H9 (cell line): ENCODE results near the gene CRBN. TPM values are rescaled to one million over a fixed set of nuclear protein-coding genes. Genes with fewer than 3 reads are reported as not detected.

Experiments used
- DNase-seq: peaks from one replicate; pipeline ENCODE4 v3.0.0-alpha.2; 2017
- H2AFZ ChIP-seq: one replicate; pipeline ENCODE4 v1.6.1; 2013; ENCODE audit warnings: mild to moderate bottlenecking, low read length, control low read depth, moderate library complexity
- H2AK5ac ChIP-seq: 2 replicates; pipeline ENCODE4 v1.6.1; 2013; ENCODE audit warnings: low read length, control low read depth, mixed read lengths; ENCODE audit not compliant: insufficient read length
- H2BK120ac ChIP-seq: one replicate; pipeline ENCODE4 v1.6.1; 2013; ENCODE audit warnings: low read depth, mild to moderate bottlenecking, low read length, control low read depth, inconsistent platforms; ENCODE audit not compliant: poor library complexity, severe bottlenecking
- H2BK12ac ChIP-seq: 2 replicates; pipeline ENCODE4 v1.6.1; 2013; ENCODE audit warnings: low read length, control low read depth, mixed read lengths, low read depth; ENCODE audit not compliant: insufficient read length
- H2BK15ac ChIP-seq: 2 replicates; pipeline ENCODE4 v1.6.1; 2013; ENCODE audit warnings: low read depth, low read length, control low read depth
- H2BK20ac ChIP-seq: one replicate; pipeline ENCODE4 v1.6.1; 2013; ENCODE audit warnings: low read depth, mild to moderate bottlenecking, low read length, control low read depth, inconsistent platforms; ENCODE audit not compliant: poor library complexity, severe bottlenecking
- H2BK5ac ChIP-seq: 2 replicates; pipeline ENCODE4 v1.6.1; 2013; ENCODE audit warnings: low read length, control low read depth, mixed read lengths; ENCODE audit not compliant: insufficient read length
- H3K14ac ChIP-seq: 2 replicates; pipeline ENCODE4 v1.6.1; 2013; ENCODE audit warnings: low read length, control low read depth; ENCODE audit not compliant: insufficient read depth
- H3K18ac ChIP-seq: 2 replicates; pipeline ENCODE4 v1.6.1; 2013; ENCODE audit warnings: low read depth, mild to moderate bottlenecking, mixed read lengths, low read length, control low read depth; ENCODE audit not compliant: insufficient read length
- H3K23ac ChIP-seq: 2 replicates; pipeline ENCODE4 v1.6.1; 2013; ENCODE audit warnings: low read length, control low read depth, mixed read lengths, low read depth; ENCODE audit not compliant: insufficient read length
- H3K23me2 ChIP-seq: 2 replicates; pipeline ENCODE4 v1.6.1; 2013; ENCODE audit warnings: low read depth, mild to moderate bottlenecking, mixed read lengths, low read length, control low read depth; ENCODE audit not compliant: insufficient read length, poor library complexity, severe bottlenecking
- H3K27ac ChIP-seq: 2 replicates; pipeline ENCODE4 v1.5.1; 2013; ENCODE audit warnings: low read length, control low read depth, mixed read lengths, low read depth; ENCODE audit not compliant: insufficient read length
- H3K27me3 ChIP-seq: 2 replicates; pipeline ENCODE4 v1.6.1; 2013; ENCODE audit warnings: low read length, control low read depth, inconsistent platforms; ENCODE audit not compliant: insufficient read depth
- H3K4ac ChIP-seq: 2 replicates; pipeline ENCODE4 v1.6.1; 2013; ENCODE audit warnings: low read depth, mild to moderate bottlenecking, control low read depth, inconsistent platforms, low read length, moderate library complexity
- H3K4me1 ChIP-seq: 2 replicates; pipeline ENCODE4 v1.6.1; 2013; ENCODE audit warnings: low read length, control low read depth, inconsistent platforms; ENCODE audit not compliant: insufficient read depth
- H3K4me2 ChIP-seq: 2 replicates; pipeline ENCODE4 v1.6.1; 2013; ENCODE audit warnings: low read length, control low read depth, mixed read lengths; ENCODE audit not compliant: insufficient read length, insufficient read depth
- H3K56ac ChIP-seq: 2 replicates; pipeline ENCODE4 v1.6.1; 2013; ENCODE audit warnings: low read depth, mild to moderate bottlenecking, mixed read lengths, low read length, control low read depth; ENCODE audit not compliant: insufficient read length
- H3K79me1 ChIP-seq: 2 replicates; pipeline ENCODE4 v1.6.1; 2013; ENCODE audit warnings: low read depth, mild to moderate bottlenecking, moderate library complexity, low read length, control low read depth, inconsistent platforms; ENCODE audit not compliant: insufficient read depth, poor library complexity, severe bottlenecking
- H3K79me2 ChIP-seq: 2 replicates; pipeline ENCODE4 v1.6.1; 2013; ENCODE audit warnings: low read length, control low read depth, inconsistent platforms; ENCODE audit not compliant: insufficient read depth
- H3K9ac ChIP-seq: 2 replicates; pipeline ENCODE4 v1.6.1; 2013; ENCODE audit warnings: low read length, control low read depth, mixed read lengths; ENCODE audit not compliant: insufficient read length; ENCODE audit errors: extremely low read depth
- H3K9me3 ChIP-seq: one replicate; pipeline ENCODE4 v1.6.1; 2013; ENCODE audit warnings: low read depth, low read length, inconsistent platforms; ENCODE audit not compliant: control insufficient read depth
- H3T11ph ChIP-seq: one replicate; pipeline ENCODE4 v1.6.1; 2013; ENCODE audit warnings: mild to moderate bottlenecking, low read length, control low read depth, inconsistent platforms
- H4K20me1 ChIP-seq: one replicate; pipeline ENCODE4 v1.6.1; 2013; ENCODE audit not compliant: control insufficient read depth, insufficient read length, insufficient read depth
- H4K5ac ChIP-seq: 2 replicates; pipeline ENCODE4 v1.6.1; 2013; ENCODE audit warnings: low read depth, mild to moderate bottlenecking, mixed read lengths, low read length, control low read depth; ENCODE audit not compliant: insufficient read length
- H4K8ac ChIP-seq: replicated peaks from 2 replicates; pipeline ENCODE4 v1.6.1; 2013; ENCODE audit warnings: low read length, control low read depth, mixed read lengths, low read depth; ENCODE audit not compliant: insufficient read length
- H4K91ac ChIP-seq: 2 replicates; pipeline ENCODE4 v1.6.1; 2013; ENCODE audit warnings: low read depth, mild to moderate bottlenecking, moderate library complexity, mixed read lengths, low read length, control low read depth; ENCODE audit not compliant: insufficient read length
- H3K27ac Mint-ChIP-seq, 3 experiments: 2 replicates in 2 of 3; 3 replicates in 1 of 3; pipeline ENCODE4 v1.8.0; 2020 to 2021; ENCODE audit warnings: mixed read lengths in 3 of 3, mild to moderate bottlenecking in 1 of 3, moderate library complexity in 1 of 3
- H3K27me3 Mint-ChIP-seq: 2 replicates; pipeline ENCODE4 v1.8.0; 2021; ENCODE audit warnings: low read depth, mild to moderate bottlenecking, moderate library complexity, mixed read lengths
- H3K36me3 Mint-ChIP-seq, 3 experiments: 2 replicates in 2 of 3; 3 replicates in 1 of 3; pipeline ENCODE4 v1.8.0; 2020 to 2021; ENCODE audit warnings: low read depth in 3 of 3, mixed read lengths in 3 of 3; ENCODE audit not compliant: insufficient read depth in 1 of 3
- H3K4me1 Mint-ChIP-seq, 2 experiments: 2 replicates each; pipeline ENCODE4 v1.8.0; 2020; ENCODE audit warnings: mixed read lengths in 2 of 2
- H3K4me3 Mint-ChIP-seq, 2 experiments: 2 replicates in 1 of 2; 3 replicates in 1 of 2; pipeline ENCODE4 v1.8.0; 2020 to 2021; ENCODE audit warnings: mild to moderate bottlenecking in 2 of 2, mixed read lengths in 2 of 2, moderate library complexity in 1 of 2
- H3K9me3 Mint-ChIP-seq, 2 experiments: 2 replicates in 1 of 2; 3 replicates in 1 of 2; pipeline ENCODE4 v1.8.0; 2020; ENCODE audit warnings: mild to moderate bottlenecking in 2 of 2, mixed read lengths in 2 of 2, moderate library complexity in 1 of 2
- whole genome bisulfite sequencing: extraction: QIAGEN DNeasy Blood & Tissue Kit; methylation state at CpG from one replicate; pipeline ENCODE4 v1.1.7; 2013; ENCODE audit warnings: missing lambda C conversion rate, low lambda C conversion rate, mixed read lengths; ENCODE audit not compliant: insufficient read length; ENCODE audit errors: extremely low coverage; 5-methylcytosine and 5-hydroxymethylcytosine counted together
- total RNA-seq: library from RNA; stranded (reverse); gene quantifications from 2 replicates; pipeline ENCODE4 v1.2.1, GENCODE V29; 2021
- TF ChIP-seq, protein P1 (sequence below): fragments of 200-600 bp; sonication (generic); conservative IDR thresholded peaks from 3 replicates; pipeline ENCODE4 v1.8.0; 2021; ENCODE audit warnings: antibody characterized with exemption, mild to moderate bottlenecking

Gene CRBN
- total RNA-seq, 1 experiment from 2014 or later = 40.2 TPM

DNA sequence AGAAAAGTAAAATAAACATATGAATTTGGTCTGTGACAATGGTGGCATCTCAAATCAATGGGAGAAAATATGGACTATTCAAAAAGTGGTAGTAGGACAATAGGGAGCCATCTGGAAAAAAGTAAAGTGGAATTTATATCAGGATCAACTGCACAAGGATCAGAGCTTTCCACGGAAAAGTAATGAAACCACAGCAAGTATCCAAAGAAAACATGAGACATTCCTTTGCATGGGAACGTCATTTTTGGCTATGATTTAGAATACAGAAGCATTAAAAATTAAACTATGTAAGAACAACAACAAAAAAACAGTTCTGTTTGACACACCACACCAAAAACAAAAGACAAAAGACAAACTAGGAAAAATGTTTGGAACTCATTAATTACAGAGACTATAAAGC lies 18.7 kb downstream of the CRBN start:
- Histone ChIP-seq H2BK12ac (no peak overlapping the region), H2BK5ac (no peak overlapping the region), H2BK120ac (no peak overlapping the region), H3K79me2 (no peaks in the 10 kb centered on the region), H3K4ac (no peak overlapping the region), H3K18ac (no peak overlapping the region), H3K27ac (no peak overlapping the region), H3K23me2 (no peaks in the 10 kb centered on the region), H4K8ac (no peak overlapping the region), H2AK5ac (no peak overlapping the region), H4K5ac (no peak overlapping the region), H2BK20ac (no peak overlapping the region), H3K9me3 (no peaks in the 10 kb centered on the region), H2BK15ac (no peak overlapping the region), H3K27me3 (no peaks in the 10 kb centered on the region), H3K56ac (no peak overlapping the region), H2AFZ (no peak overlapping the region), H3K9ac (no peak overlapping the region), H3K14ac (no peak overlapping the region), H3K79me1 (no peaks in the 10 kb centered on the region), H4K20me1 (no peaks in the 10 kb centered on the region), H4K91ac (no peak overlapping the region), H3K23ac (no peak overlapping the region), H3T11ph (no peak overlapping the region), H3K4me1 (no peaks in the 10 kb centered on the region), H3K4me2 (no peak overlapping the region)
- TF ChIP-seq, protein P1, sequence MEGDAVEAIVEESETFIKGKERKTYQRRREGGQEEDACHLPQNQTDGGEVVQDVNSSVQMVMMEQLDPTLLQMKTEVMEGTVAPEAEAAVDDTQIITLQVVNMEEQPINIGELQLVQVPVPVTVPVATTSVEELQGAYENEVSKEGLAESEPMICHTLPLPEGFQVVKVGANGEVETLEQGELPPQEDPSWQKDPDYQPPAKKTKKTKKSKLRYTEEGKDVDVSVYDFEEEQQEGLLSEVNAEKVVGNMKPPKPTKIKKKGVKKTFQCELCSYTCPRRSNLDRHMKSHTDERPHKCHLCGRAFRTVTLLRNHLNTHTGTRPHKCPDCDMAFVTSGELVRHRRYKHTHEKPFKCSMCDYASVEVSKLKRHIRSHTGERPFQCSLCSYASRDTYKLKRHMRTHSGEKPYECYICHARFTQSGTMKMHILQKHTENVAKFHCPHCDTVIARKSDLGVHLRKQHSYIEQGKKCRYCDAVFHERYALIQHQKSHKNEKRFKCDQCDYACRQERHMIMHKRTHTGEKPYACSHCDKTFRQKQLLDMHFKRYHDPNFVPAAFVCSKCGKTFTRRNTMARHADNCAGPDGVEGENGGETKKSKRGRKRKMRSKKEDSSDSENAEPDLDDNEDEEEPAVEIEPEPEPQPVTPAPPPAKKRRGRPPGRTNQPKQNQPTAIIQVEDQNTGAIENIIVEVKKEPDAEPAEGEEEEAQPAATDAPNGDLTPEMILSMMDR = no peak
- no peak overlapping the region; a peak in 1 of 7 replicates for H3K27ac Mint-ChIP-seq
- DNase-seq = no peak
- no peak overlapping the region for H3K4me3 Mint-ChIP-seq
- whole genome bisulfite sequencing = no CpG with 5 or more reads among the region's 2 CpGs
- H3K4me1 Mint-ChIP-seq = no peaks in the 10 kb centered on the region
- H3K9me3 Mint-ChIP-seq = no peaks in the 10 kb centered on the region
- peaks cover 13 to 37% (median 30%) of the 10 kb centered on the region in 3 experiments for H3K36me3 Mint-ChIP-seq
- no peaks in the 10 kb centered on the region for H3K27me3 Mint-ChIP-seq
